H9 (cell line): ENCODE results near the gene BICD1. TPM values are rescaled to one million over a fixed set of nuclear protein-coding genes. Genes with fewer than 3 reads are reported as not detected.
A peak's percentile ranks its signal among the peaks of the same experiment; 100 is the strongest.

Source experiments
- DNase-seq: peaks from one replicate; pipeline ENCODE4 v3.0.0-alpha.2; 2017
- H2AFZ ChIP-seq: one replicate; pipeline ENCODE4 v1.6.1; 2013; ENCODE audit warnings: mild to moderate bottlenecking, low read length, control low read depth, moderate library complexity
- H2AK5ac ChIP-seq: 2 replicates; pipeline ENCODE4 v1.6.1; 2013; ENCODE audit warnings: low read length, control low read depth, mixed read lengths; ENCODE audit not compliant: insufficient read length
- H2BK120ac ChIP-seq: one replicate; pipeline ENCODE4 v1.6.1; 2013; ENCODE audit warnings: low read depth, mild to moderate bottlenecking, low read length, control low read depth, inconsistent platforms; ENCODE audit not compliant: poor library complexity, severe bottlenecking
- H2BK12ac ChIP-seq: 2 replicates; pipeline ENCODE4 v1.6.1; 2013; ENCODE audit warnings: low read length, control low read depth, mixed read lengths, low read depth; ENCODE audit not compliant: insufficient read length
- H2BK15ac ChIP-seq: 2 replicates; pipeline ENCODE4 v1.6.1; 2013; ENCODE audit warnings: low read depth, low read length, control low read depth
- H2BK20ac ChIP-seq: one replicate; pipeline ENCODE4 v1.6.1; 2013; ENCODE audit warnings: low read depth, mild to moderate bottlenecking, low read length, control low read depth, inconsistent platforms; ENCODE audit not compliant: poor library complexity, severe bottlenecking
- H2BK5ac ChIP-seq: 2 replicates; pipeline ENCODE4 v1.6.1; 2013; ENCODE audit warnings: low read length, control low read depth, mixed read lengths; ENCODE audit not compliant: insufficient read length
- H3K14ac ChIP-seq: 2 replicates; pipeline ENCODE4 v1.6.1; 2013; ENCODE audit warnings: low read length, control low read depth; ENCODE audit not compliant: insufficient read depth
- H3K18ac ChIP-seq: 2 replicates; pipeline ENCODE4 v1.6.1; 2013; ENCODE audit warnings: low read depth, mild to moderate bottlenecking, mixed read lengths, low read length, control low read depth; ENCODE audit not compliant: insufficient read length
- H3K23ac ChIP-seq: 2 replicates; pipeline ENCODE4 v1.6.1; 2013; ENCODE audit warnings: low read length, control low read depth, mixed read lengths, low read depth; ENCODE audit not compliant: insufficient read length
- H3K23me2 ChIP-seq: 2 replicates; pipeline ENCODE4 v1.6.1; 2013; ENCODE audit warnings: low read depth, mild to moderate bottlenecking, mixed read lengths, low read length, control low read depth; ENCODE audit not compliant: insufficient read length, poor library complexity, severe bottlenecking
- H3K27ac ChIP-seq: 2 replicates; pipeline ENCODE4 v1.5.1; 2013; ENCODE audit warnings: low read length, control low read depth, mixed read lengths, low read depth; ENCODE audit not compliant: insufficient read length
- H3K27me3 ChIP-seq: 2 replicates; pipeline ENCODE4 v1.6.1; 2013; ENCODE audit warnings: low read length, control low read depth, inconsistent platforms; ENCODE audit not compliant: insufficient read depth
- H3K4ac ChIP-seq: 2 replicates; pipeline ENCODE4 v1.6.1; 2013; ENCODE audit warnings: low read depth, mild to moderate bottlenecking, control low read depth, inconsistent platforms, low read length, moderate library complexity
- H3K4me1 ChIP-seq: 2 replicates; pipeline ENCODE4 v1.6.1; 2013; ENCODE audit warnings: low read length, control low read depth, inconsistent platforms; ENCODE audit not compliant: insufficient read depth
- H3K4me2 ChIP-seq: 2 replicates; pipeline ENCODE4 v1.6.1; 2013; ENCODE audit warnings: low read length, control low read depth, mixed read lengths; ENCODE audit not compliant: insufficient read length, insufficient read depth
- H3K56ac ChIP-seq: 2 replicates; pipeline ENCODE4 v1.6.1; 2013; ENCODE audit warnings: low read depth, mild to moderate bottlenecking, mixed read lengths, low read length, control low read depth; ENCODE audit not compliant: insufficient read length
- H3K79me1 ChIP-seq: 2 replicates; pipeline ENCODE4 v1.6.1; 2013; ENCODE audit warnings: low read depth, mild to moderate bottlenecking, moderate library complexity, low read length, control low read depth, inconsistent platforms; ENCODE audit not compliant: insufficient read depth, poor library complexity, severe bottlenecking
- H3K79me2 ChIP-seq: 2 replicates; pipeline ENCODE4 v1.6.1; 2013; ENCODE audit warnings: low read length, control low read depth, inconsistent platforms; ENCODE audit not compliant: insufficient read depth
- H3K9ac ChIP-seq: 2 replicates; pipeline ENCODE4 v1.6.1; 2013; ENCODE audit warnings: low read length, control low read depth, mixed read lengths; ENCODE audit not compliant: insufficient read length; ENCODE audit errors: extremely low read depth
- H3K9me3 ChIP-seq: one replicate; pipeline ENCODE4 v1.6.1; 2013; ENCODE audit warnings: low read depth, low read length, inconsistent platforms; ENCODE audit not compliant: control insufficient read depth
- H3T11ph ChIP-seq: one replicate; pipeline ENCODE4 v1.6.1; 2013; ENCODE audit warnings: mild to moderate bottlenecking, low read length, control low read depth, inconsistent platforms
- H4K20me1 ChIP-seq: one replicate; pipeline ENCODE4 v1.6.1; 2013; ENCODE audit not compliant: control insufficient read depth, insufficient read length, insufficient read depth
- H4K5ac ChIP-seq: 2 replicates; pipeline ENCODE4 v1.6.1; 2013; ENCODE audit warnings: low read depth, mild to moderate bottlenecking, mixed read lengths, low read length, control low read depth; ENCODE audit not compliant: insufficient read length
- H4K8ac ChIP-seq: replicated peaks from 2 replicates; pipeline ENCODE4 v1.6.1; 2013; ENCODE audit warnings: low read length, control low read depth, mixed read lengths, low read depth; ENCODE audit not compliant: insufficient read length
- H4K91ac ChIP-seq: 2 replicates; pipeline ENCODE4 v1.6.1; 2013; ENCODE audit warnings: low read depth, mild to moderate bottlenecking, moderate library complexity, mixed read lengths, low read length, control low read depth; ENCODE audit not compliant: insufficient read length
- H3K27ac Mint-ChIP-seq, 3 experiments: 2 replicates in 2 of 3; 3 replicates in 1 of 3; pipeline ENCODE4 v1.8.0; 2020 to 2021; ENCODE audit warnings: mixed read lengths in 3 of 3, mild to moderate bottlenecking in 1 of 3, moderate library complexity in 1 of 3
- H3K27me3 Mint-ChIP-seq: 2 replicates; pipeline ENCODE4 v1.8.0; 2021; ENCODE audit warnings: low read depth, mild to moderate bottlenecking, moderate library complexity, mixed read lengths
- H3K36me3 Mint-ChIP-seq, 3 experiments: 2 replicates in 2 of 3; 3 replicates in 1 of 3; pipeline ENCODE4 v1.8.0; 2020 to 2021; ENCODE audit warnings: low read depth in 3 of 3, mixed read lengths in 3 of 3; ENCODE audit not compliant: insufficient read depth in 1 of 3
- H3K4me1 Mint-ChIP-seq, 2 experiments: 2 replicates each; pipeline ENCODE4 v1.8.0; 2020; ENCODE audit warnings: mixed read lengths in 2 of 2
- H3K4me3 Mint-ChIP-seq, 2 experiments: 2 replicates in 1 of 2; 3 replicates in 1 of 2; pipeline ENCODE4 v1.8.0; 2020 to 2021; ENCODE audit warnings: mild to moderate bottlenecking in 2 of 2, mixed read lengths in 2 of 2, moderate library complexity in 1 of 2
- H3K9me3 Mint-ChIP-seq, 2 experiments: 2 replicates in 1 of 2; 3 replicates in 1 of 2; pipeline ENCODE4 v1.8.0; 2020; ENCODE audit warnings: mild to moderate bottlenecking in 2 of 2, mixed read lengths in 2 of 2, moderate library complexity in 1 of 2
- CTCF ChIP-seq: fragments of 200-600 bp; sonication (generic); conservative IDR thresholded peaks from 3 replicates; pipeline ENCODE4 v1.8.0; 2021; ENCODE audit warnings: antibody characterized with exemption, mild to moderate bottlenecking
- WGBS: extraction: QIAGEN DNeasy Blood & Tissue Kit; methylation state at CpG from one replicate; pipeline ENCODE4 v1.1.7; 2013; ENCODE audit warnings: missing lambda C conversion rate, low lambda C conversion rate, mixed read lengths; ENCODE audit not compliant: insufficient read length; ENCODE audit errors: extremely low coverage; 5-methylcytosine and 5-hydroxymethylcytosine counted together
- total RNA-seq: library from RNA; stranded (reverse); gene quantifications from 2 replicates; pipeline ENCODE4 v1.2.1, GENCODE V29; 2021

The BICD1 gene
- total RNA-seq, 1 experiment from 2014 or later: 134 TPM

DNA sequence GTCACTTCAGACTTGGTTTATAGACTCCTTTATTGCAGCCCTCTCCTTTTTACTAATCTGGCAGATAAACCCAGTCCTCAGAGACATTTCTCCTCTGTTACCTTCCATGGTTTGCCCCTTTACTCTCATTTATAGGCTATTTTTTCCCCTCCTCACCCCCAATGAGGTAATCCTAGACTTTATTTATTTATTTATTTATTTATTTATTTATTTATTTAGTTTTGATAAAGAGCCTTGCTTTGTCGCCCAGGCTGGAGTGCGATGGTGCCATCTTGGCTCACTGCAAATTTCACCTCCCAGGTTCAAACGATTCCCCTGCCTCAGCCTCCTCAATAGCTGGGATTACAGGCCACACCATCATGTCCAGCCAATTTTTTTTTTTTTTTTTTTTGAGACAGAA, 301.1 kb downstream of the BICD1 start:
- no peak for TF ChIP-seq CTCF
- H3K9me3 ChIP-seq: no peaks in the 10 kb centered on the region
- no peak overlapping the region for H2BK120ac ChIP-seq
- no peaks in the 10 kb centered on the region for H4K20me1 ChIP-seq
- peak overlapping the region in 2 of 3 experiments; percentile 22 to 72; a peak in 2 of 7 replicates for H3K27ac Mint-ChIP-seq
- H2BK12ac ChIP-seq: no peak overlapping the region
- no peak overlapping the region for H3T11ph ChIP-seq
- H3K56ac ChIP-seq: no peak overlapping the region
- H2BK5ac ChIP-seq: no peak overlapping the region
- no peak overlapping the region for H3K4ac ChIP-seq
- H3K4me1 ChIP-seq: peaks cover 7% of the 10 kb centered on the region; the same call in 1 of the 2 replicates
- H3K79me2 ChIP-seq: peaks cover 58% of the 10 kb centered on the region; the same call in 1 of the 2 replicates
- peaks cover 34% of the 10 kb centered on the region in 2 experiments for H3K4me1 Mint-ChIP-seq
- H3K4me3 Mint-ChIP-seq: no peak overlapping the region
- no peak overlapping the region for H2AFZ ChIP-seq
- no peak overlapping the region for H2BK15ac ChIP-seq
- H3K27me3 ChIP-seq: no peaks in the 10 kb centered on the region
- H3K9ac ChIP-seq: no peak overlapping the region
- peaks cover 16 to 46% (median 32%) of the 10 kb centered on the region in 3 experiments for H3K36me3 Mint-ChIP-seq
- no peaks in the 10 kb centered on the region for H3K23me2 ChIP-seq
- no peaks in the 10 kb centered on the region; a peak in 1 of 5 replicates for H3K9me3 Mint-ChIP-seq
- H3K79me1 ChIP-seq: peaks cover 8% of the 10 kb centered on the region
- WGBS: no CpG with 5 or more reads among the region's 3 CpGs
- no peak for DNase-seq
- no peak overlapping the region for H3K23ac ChIP-seq
- H4K91ac ChIP-seq: no peak overlapping the region
- H2AK5ac ChIP-seq: no peak overlapping the region
- H2BK20ac ChIP-seq: no peak overlapping the region
- H3K18ac ChIP-seq: no peak overlapping the region
- H4K5ac ChIP-seq: no peak overlapping the region
- no peak overlapping the region for H3K14ac ChIP-seq
- H4K8ac ChIP-seq: no peak overlapping the region
- H3K27me3 Mint-ChIP-seq: no peaks in the 10 kb centered on the region
- no peak overlapping the region for H3K4me2 ChIP-seq
- no peak overlapping the region for H3K27ac ChIP-seq
